Natural killer cell (primary cell): Measurements from ENCODE around the gene TTC21A. TPM values are rescaled to one million over a fixed set of nuclear protein-coding genes. Genes with fewer than 3 reads are reported as not detected.
A peak's percentile ranks its signal among the peaks of the same experiment; 100 is the strongest.

Experiments
- ATAC-seq, 3 donors: fragments of 150-1000 bp in 2 of 3; fragments of 200-7000 bp in 1 of 3; cut with Tn5 transposase; 1 replicate in 1 of 3; 2 replicates in 2 of 3; pipeline ENCODE4 v1.10.0; 2021; ENCODE audit warnings: mild to moderate bottlenecking in 2 of 3, moderate library complexity in 2 of 3
- DNase-seq, 2 donors: peaks; one replicate each; pipeline versions ENCODE4 v3.0.0 to v3.0.0-alpha.2; 2013 to 2021; ENCODE audit warnings: mixed read lengths in 1 of 2
- H3K27ac ChIP-seq: one replicate; pipeline ENCODE4 v1.5.1; 2013; ENCODE audit warnings: mild to moderate bottlenecking, low read length
- H3K27me3 ChIP-seq: one replicate; pipeline ENCODE4 v1.6.1; 2013; ENCODE audit warnings: low read length; ENCODE audit not compliant: control insufficient read depth, insufficient read depth
- H3K36me3 ChIP-seq: one replicate; pipeline ENCODE4 v1.6.1; 2013; ENCODE audit warnings: low read length; ENCODE audit not compliant: control insufficient read depth, insufficient read depth
- H3K4me1 ChIP-seq: one replicate; pipeline ENCODE4 v1.6.1; 2013; ENCODE audit warnings: low read length; ENCODE audit not compliant: control insufficient read depth, insufficient read depth
- H3K4me3 ChIP-seq: one replicate; pipeline ENCODE4 v1.5.1; 2013; ENCODE audit warnings: low read length
- H3K9me3 ChIP-seq: one replicate; pipeline ENCODE4 v1.6.1; 2013; ENCODE audit warnings: low read length; ENCODE audit not compliant: control insufficient read depth, insufficient read depth
- H3K27ac Mint-ChIP-seq, 2 donors: one replicate each; pipeline ENCODE4 v1.8.0; 2022; ENCODE audit warnings: mild to moderate bottlenecking in 2 of 2, mixed read lengths in 2 of 2, moderate library complexity in 1 of 2
- H3K27me3 Mint-ChIP-seq, 2 donors: one replicate each; pipeline ENCODE4 v1.8.0; 2022; ENCODE audit warnings: low read depth in 2 of 2, mixed read lengths in 2 of 2
- H3K36me3 Mint-ChIP-seq: one replicate; pipeline ENCODE4 v1.8.0; 2022; ENCODE audit warnings: mixed read lengths
- H3K4me1 Mint-ChIP-seq, 2 donors: one replicate each; pipeline ENCODE4 v1.8.0; 2022; ENCODE audit warnings: mixed read lengths in 2 of 2
- H3K4me3 Mint-ChIP-seq: one replicate; pipeline ENCODE4 v1.8.0; 2022; ENCODE audit warnings: mild to moderate bottlenecking, moderate library complexity, mixed read lengths
- H3K9me3 Mint-ChIP-seq, 2 donors: one replicate each; pipeline ENCODE4 v1.8.0; 2022; ENCODE audit warnings: mixed read lengths in 2 of 2
- CTCF ChIP-seq: fragments of 200-600 bp; IDR thresholded peaks from one replicate; pipeline ENCODE4 v1.8.0; 2022; ENCODE audit warnings: antibody characterized with exemption
- WGBS: methylation state at CpG from one replicate; pipeline ENCODE4 v1.1.7; 2013; ENCODE audit warnings: missing lambda C conversion rate; ENCODE audit not compliant: insufficient coverage; 5-methylcytosine and 5-hydroxymethylcytosine counted together
- intact Hi-C: fragments of 100-400 bp; cut with micrococcal nuclease; formaldehyde crosslinking; loops from one replicate; pipeline ENCODE4 v1.14.2; 2022
- total RNA-seq, 4 donors: library from RNA; stranded (reverse); fragments of 120-200 nt in 1 of 4; gene quantifications; one replicate each; pipeline versions ENCODE4 v1.2.3 to v1.2.4, GENCODE V29; 2013 to 2022

Gene TTC21A
- total RNA-seq, 3 donors from 2014 or later (not counting 1 experiment from before 2014, with no cell fraction given): 2.1 to 3.9 (median 2.4) TPM

GRCh38 chr3:39064646-39065045, 42.8 kb upstream of the TTC21A start:
- Histone ChIP-seq H3K27me3 (no peaks in the 10 kb centered on the region), H3K4me3 (no peak overlapping the region), H3K9me3 (no peaks in the 10 kb centered on the region), H3K36me3 (peaks cover 37% of the 10 kb centered on the region), H3K27ac (no peak overlapping the region), H3K4me1 (no peaks in the 10 kb centered on the region)
- DNase-seq: no peak
- peaks cover 21% of the 10 kb centered on the region for H3K36me3 Mint-ChIP-seq
- ATAC-seq: no peak
- no peaks in the 10 kb centered on the region for H3K9me3 Mint-ChIP-seq
- peaks cover 22 to 24% of the 10 kb centered on the region in 2 donors for H3K4me1 Mint-ChIP-seq
- H3K27me3 Mint-ChIP-seq: no peaks in the 10 kb centered on the region
- H3K27ac Mint-ChIP-seq: no peak overlapping the region
- no peak overlapping the region for H3K4me3 Mint-ChIP-seq
- intact Hi-C loops: no loop called here
- no peak for TF ChIP-seq CTCF
- WGBS: 100% methylated on average over 1 of the region's 1 CpG

GRCh38 chr3:39065197-39065596, 42.3 kb upstream of the TTC21A start:
- Mint-ChIP-seq H3K27ac (no peak overlapping the region), H3K4me3 (no peak overlapping the region), H3K36me3 (peaks cover 24% of the 10 kb centered on the region), H3K9me3 (no peaks in the 10 kb centered on the region), H3K4me1 (peaks cover 22 to 24% of the 10 kb centered on the region in 2 donors), H3K27me3 (no peaks in the 10 kb centered on the region)
- WGBS: 7% methylated on average over 1 of the region's 1 CpG
- Histone ChIP-seq H3K9me3 (no peaks in the 10 kb centered on the region), H3K4me3 (no peak overlapping the region), H3K27ac (no peak overlapping the region), H3K4me1 (no peaks in the 10 kb centered on the region), H3K27me3 (no peaks in the 10 kb centered on the region), H3K36me3 (peaks cover 43% of the 10 kb centered on the region)
- peak; percentile 21 for TF ChIP-seq CTCF
- intact Hi-C loops: no loop called here
- DNase-seq (peak in 1 of 2 donors; percentile 52), ATAC-seq (peak; percentile 59 to 83 (median 74))

- Mint-ChIP-seq H3K4me1 (peaks cover 12 to 17% of the 10 kb centered on the region in 2 donors), H3K27me3 (no peaks in the 10 kb centered on the region), H3K27ac (no peak overlapping the region), H3K4me3 (no peak overlapping the region), H3K36me3 (peaks cover 28% of the 10 kb centered on the region), H3K9me3 (no peaks in the 10 kb centered on the region)
- Histone ChIP-seq H3K4me3 (no peak overlapping the region), H3K27ac (no peak overlapping the region), H3K4me1 (no peaks in the 10 kb centered on the region), H3K27me3 (no peaks in the 10 kb centered on the region), H3K36me3 (peaks cover 58% of the 10 kb centered on the region), H3K9me3 (no peaks in the 10 kb centered on the region)
- DNase-seq (no peak), ATAC-seq (no peak)
- WGBS: 79% methylated on average over 1 of the region's 1 CpG
- intact Hi-C loops: no loop called here
- TF ChIP-seq CTCF: no peak
These were observed 40.2 kb upstream of the TTC21A start for GRCh38 chr3:39067286-39067685.

- Mint-ChIP-seq H3K36me3 (peaks cover 38% of the 10 kb centered on the region), H3K27ac (no peak overlapping the region), H3K27me3 (no peaks in the 10 kb centered on the region), H3K9me3 (no peaks in the 10 kb centered on the region), H3K4me3 (no peak overlapping the region), H3K4me1 (peaks cover 8 to 14% of the 10 kb centered on the region in 2 donors)
- Histone ChIP-seq H3K4me3 (no peak overlapping the region), H3K9me3 (no peaks in the 10 kb centered on the region), H3K27me3 (no peaks in the 10 kb centered on the region), H3K27ac (no peak overlapping the region), H3K36me3 (peaks cover 71% of the 10 kb centered on the region), H3K4me1 (no peaks in the 10 kb centered on the region)
- no peak for DNase-seq
- 100% methylated on average over 1 of the region's 3 CpGs for WGBS
- TF ChIP-seq CTCF: no peak
- intact Hi-C loops: no loop called here
- ATAC-seq: no peak
These were observed 38.9 kb upstream of the TTC21A start for GRCh38 chr3:39068556-39068955.
